GM18519 (cell line): Measurements from ENCODE around the gene ERCC6L2.

Source experiments
- ATAC-seq: cut with Tn5 transposase; IDR thresholded peaks from one replicate; pipeline ENCODE4 v1.9.1; 2021; ENCODE audit warnings: mild to moderate bottlenecking, moderate library complexity; ENCODE audit not compliant: unreplicated experiment, low FRiP score

The ERCC6L2 gene

DNA sequence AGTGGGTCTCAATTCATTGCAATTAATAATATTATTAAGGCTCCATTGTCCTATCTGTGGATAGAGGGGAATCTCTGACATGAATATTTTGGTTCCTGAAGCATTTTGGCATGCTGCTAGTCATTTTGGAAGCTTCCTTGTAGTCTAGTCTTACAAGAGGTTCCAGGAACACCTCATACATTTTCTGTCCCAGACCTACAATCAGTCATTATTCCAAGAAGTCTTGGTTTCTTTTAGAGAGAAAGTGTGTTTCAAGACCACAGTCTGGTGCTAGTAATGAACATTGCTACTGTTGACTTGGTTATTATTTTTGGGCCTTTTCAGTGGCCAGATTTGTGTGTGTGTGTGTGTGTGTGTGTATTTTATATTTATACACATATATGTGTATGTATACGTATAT lies 98.9 kb downstream of the ERCC6L2 start:
- no peak for ATAC-seq

- ATAC-seq = no peak
Measured at GRCh38 chr9:95977371-95977770, 101.9 kb downstream of the ERCC6L2 start.

GRCh38 chr9:95978106-95978505 lies 102.6 kb downstream of the ERCC6L2 start:
- no peak for ATAC-seq

GRCh38 chr9:95979446-95979845 lies 104.0 kb downstream of the ERCC6L2 start:
- ATAC-seq = no peak

DNA sequence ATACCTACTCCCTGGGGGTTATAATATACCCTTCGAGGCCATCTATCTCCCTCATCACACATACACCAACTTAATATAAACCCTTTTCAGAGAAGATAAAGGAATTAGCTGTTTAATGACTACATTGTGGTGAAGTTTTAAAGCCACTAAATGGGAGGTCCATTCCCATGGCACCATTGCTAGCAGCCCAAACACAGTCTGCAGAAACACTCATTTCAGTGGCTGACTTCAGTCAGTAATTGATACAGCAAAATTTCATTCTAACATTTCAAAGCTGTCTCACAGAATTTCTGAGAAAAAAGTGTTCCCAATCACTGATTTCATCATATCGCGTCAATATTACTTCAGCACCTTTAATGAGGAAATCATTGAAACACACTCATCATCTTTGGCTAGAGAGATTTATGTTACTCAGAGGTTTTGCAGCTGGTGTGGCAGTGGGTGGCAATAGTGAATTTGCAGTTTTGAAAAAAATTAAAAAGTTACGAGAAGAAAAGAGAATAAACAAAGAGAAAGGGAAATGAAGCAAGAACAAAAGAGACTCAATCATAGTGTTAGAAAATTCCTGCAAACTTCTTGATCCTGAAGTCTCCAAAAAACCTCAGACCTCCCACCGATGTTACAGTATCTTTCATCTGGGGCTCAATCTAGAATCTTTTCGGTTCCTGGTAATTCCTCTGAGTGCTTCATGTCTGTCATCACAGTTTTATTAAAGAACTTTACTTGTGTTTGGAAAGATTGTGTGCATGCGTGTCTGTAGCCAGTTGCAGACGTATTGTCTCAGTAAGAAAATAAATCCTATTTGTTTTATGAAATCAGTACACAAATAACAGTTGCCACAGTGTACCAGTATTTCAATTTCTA lies 105.0 kb downstream of the ERCC6L2 start:
- no peak for ATAC-seq

- ATAC-seq = no peak
Measured at GRCh38 chr9:95981761-95982390, 106.4 kb downstream of the ERCC6L2 start.

- ATAC-seq = no peak
Measured at GRCh38 chr9:95985440-95986055, 110.1 kb downstream of the ERCC6L2 start.

DNA sequence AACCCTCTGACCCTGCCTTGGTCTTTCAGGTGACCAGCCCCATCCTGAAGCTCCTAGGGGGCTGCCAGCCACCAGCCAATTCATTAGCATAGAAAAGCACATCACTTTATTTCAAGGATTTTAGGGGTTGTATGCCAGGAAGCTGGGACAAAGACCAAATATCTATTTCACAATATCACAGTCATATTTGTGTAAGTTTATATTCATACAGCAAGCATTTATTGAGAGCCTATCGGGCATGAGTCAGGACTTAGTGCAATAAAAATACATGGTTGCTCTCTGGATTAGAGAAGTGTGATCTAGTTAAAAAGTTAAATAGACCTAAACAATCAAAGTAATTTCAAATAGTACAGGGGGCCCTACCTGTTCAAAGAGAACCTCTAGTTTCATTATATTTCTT lies 113.8 kb downstream of the ERCC6L2 start:
- no peak for ATAC-seq

DNA sequence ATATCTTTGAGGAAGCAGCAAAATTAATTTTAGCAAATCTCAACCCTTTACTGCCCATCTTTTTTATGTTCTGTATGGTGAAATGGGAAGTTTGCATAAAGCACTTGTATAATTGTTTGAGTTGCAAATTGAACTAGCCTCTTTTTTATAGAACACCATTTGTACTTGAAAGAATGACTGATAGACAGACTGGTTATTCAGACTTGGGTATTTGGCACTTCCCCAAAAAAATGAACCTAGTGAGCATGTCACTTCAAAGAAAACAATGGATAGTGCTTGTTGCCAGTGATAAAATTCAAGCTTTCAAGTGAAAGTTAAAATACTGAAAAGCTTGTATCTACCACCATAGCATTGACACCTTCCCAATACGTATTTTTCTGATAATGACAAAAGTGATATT lies 115.8 kb downstream of the ERCC6L2 start:
- no peak for ATAC-seq

DNA sequence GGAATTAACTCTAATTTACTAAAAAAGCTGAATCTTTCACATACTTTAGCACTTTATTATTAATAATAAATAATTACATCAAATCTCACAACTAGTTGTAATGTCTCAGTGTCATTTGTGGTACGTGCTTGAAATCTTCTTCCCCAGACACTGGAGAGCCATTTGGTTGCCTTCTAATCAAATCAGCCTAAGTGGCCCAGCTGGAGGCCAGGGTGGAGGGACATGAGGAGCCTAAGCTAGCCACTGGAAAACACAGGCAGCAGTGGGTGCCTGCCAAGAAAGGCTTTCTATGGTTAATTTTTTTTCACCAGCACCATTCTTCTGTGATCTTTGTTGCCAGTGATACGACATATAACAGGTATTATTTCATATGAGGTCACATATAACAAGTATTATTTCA lies 117.0 kb downstream of the ERCC6L2 start:
- ATAC-seq = no peak

- ATAC-seq = no peak
Measured at GRCh38 chr9:95993337-95993736, 117.8 kb downstream of the ERCC6L2 start.

DNA sequence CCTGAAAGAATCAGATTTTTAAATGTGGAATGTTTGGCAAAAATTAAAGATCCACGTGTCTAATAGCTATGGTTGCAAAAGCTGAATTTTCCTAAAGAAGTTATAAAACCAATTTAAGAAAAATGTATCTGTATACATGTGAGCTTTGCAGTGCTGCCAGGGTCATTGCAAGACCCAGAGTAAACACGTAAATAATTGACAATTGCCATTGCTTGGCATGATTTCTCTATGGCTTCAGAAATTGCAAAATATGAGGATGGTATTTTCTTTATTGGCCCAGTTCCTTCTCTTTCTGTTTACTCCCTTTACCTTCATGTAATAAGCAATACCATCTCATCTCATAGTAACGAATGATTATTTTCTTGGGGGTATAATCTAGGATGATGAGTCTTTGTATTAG lies 123.9 kb downstream of the ERCC6L2 start:
- ATAC-seq = no peak

GRCh38 chr9:96004379-96004778 lies 128.9 kb downstream of the ERCC6L2 start:
- no peak for ATAC-seq

DNA sequence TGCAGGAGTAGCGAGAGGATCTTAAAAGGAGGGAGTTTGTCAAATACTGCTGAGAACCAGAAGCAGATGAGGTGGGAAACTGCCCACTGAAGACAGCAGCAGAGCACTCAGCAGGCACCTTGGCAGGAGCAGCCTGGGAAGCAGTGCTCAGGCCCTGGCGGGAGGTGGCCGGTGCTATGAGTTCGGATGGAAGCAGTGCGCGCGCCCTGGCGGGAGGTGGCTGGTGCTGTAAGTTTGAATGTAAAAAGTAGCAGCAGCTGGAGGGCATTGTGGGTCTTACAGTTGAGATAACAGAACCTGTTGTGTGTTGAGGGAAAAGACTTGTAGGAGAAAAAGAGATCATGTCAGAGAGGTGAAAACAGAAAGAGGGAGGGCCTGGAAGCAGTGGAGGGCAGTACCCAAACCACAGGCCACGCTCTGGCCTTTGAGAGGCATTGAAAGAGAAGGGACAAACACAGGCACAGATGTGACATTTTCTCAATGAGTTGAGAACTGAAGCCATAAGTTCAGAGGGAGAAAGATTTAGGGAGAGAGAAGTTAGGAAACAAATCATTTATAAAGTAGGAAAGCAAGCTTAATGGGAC lies 130.9 kb downstream of the ERCC6L2 start:
- no peak for ATAC-seq

DNA sequence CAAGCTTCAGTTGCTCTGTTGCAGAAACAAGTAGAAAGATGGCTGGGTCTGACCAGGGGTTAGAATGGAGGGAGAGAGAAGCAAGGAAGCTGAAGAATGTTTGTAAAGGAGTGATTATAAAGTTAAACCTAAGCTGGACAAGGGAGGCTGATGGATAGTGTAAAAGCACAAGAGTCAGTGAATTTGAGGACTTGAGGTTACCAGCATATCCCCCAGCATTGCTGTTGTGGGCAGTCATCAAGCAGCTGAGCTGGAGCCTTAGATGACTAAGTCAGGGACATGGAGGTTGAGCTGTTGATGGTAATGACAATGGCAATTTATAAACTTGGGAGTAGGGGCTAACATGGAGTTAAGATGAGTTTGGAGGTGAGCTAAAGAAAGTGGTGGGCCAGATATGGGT lies 131.5 kb downstream of the ERCC6L2 start:
- ATAC-seq = no peak

DNA sequence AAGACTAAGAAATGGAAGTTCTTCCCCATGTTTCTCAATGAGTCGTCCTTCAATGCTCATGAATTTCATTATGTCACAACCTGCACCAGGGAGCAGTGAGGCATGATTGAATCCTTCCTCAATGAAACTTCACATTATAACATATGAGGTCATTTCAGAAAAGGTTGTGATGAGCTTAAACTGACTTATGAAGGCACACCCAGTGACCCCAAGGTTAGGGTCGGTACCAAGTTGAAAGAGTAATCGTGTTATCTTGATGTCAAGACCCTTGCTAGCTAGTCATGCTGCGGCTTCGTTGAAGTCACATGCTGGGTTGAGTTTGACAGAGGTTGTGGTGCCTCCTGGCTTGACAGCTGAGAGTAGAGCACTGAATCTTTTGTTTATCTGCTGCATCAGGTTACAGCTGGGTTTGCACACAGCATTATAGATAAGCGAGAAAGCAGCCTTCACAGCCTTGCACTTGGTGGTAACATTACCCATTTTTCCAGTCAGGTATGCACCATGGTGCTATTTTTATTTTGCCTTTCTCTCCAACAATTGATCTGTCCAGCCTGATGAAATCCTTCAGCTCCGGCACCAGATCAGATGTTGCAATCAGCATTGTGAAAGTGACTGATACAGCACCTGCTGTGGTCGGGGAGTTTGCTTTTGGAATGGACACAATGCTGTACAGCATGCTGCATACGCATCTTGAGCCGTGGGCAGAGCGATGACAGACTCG lies 133.2 kb downstream of the ERCC6L2 start:
- no peak for ATAC-seq

DNA sequence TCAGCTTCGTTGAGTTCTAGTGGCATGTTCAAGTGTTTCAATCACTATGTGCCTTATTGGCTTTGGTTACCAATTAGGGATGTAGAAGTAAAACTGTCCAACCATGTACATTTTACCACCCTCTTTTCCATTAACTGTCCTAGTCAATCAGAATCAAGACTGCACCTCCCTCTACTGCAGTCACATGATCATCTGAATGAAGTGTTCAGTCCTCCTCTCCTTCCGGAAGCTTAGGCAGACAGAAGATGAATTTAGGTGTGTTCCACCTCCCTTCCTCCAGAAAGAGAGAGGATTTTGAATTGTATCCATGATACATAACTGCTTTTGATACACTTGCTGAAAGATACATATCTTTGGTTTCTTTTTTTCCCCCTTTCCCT lies 133.7 kb downstream of the ERCC6L2 start:
- ATAC-seq = no peak

- no peak for ATAC-seq
Measured at GRCh38 chr9:96009690-96010472, 134.4 kb downstream of the ERCC6L2 start.

- ATAC-seq = no peak
Measured at GRCh38 chr9:96014078-96014477, 138.6 kb downstream of the ERCC6L2 start.
